ENCODE measurements around the gene KLHL6.

GRCh38 chr3:183583331-183584245 lies 28.1 kb upstream of the KLHL6 start:
- TF ChIP-seq GATA3 (IDR thresholded peaks at IDR 0.05; ENCODE audit: low read depth, low read length) (no peak), GATA2 (IDR thresholded peaks at IDR 0.05; ENCODE audit: low read depth, low read length) (no peak)

Measured in SH-SY5Y (cell line).